ENCODE data around the gene TGFBR1.

GRCh38 chr9:99124534-99125255 is 19.8 kb downstream of the TGFBR1 start:
- no peak for TF ChIP-seq CTCF (IDR thresholded peaks at IDR 0.05; ENCODE audit: insufficient read depth, low read length, poor library complexity, severe bottlenecking)
- no peak for TF ChIP-seq EZH2phosphoT487 (conservative IDR thresholded peaks at IDR 0.05; ENCODE audit: low read length)

All from SU-DHL-6 (cell line).